ENCODE measurements around the gene RFPL1.

DNA sequence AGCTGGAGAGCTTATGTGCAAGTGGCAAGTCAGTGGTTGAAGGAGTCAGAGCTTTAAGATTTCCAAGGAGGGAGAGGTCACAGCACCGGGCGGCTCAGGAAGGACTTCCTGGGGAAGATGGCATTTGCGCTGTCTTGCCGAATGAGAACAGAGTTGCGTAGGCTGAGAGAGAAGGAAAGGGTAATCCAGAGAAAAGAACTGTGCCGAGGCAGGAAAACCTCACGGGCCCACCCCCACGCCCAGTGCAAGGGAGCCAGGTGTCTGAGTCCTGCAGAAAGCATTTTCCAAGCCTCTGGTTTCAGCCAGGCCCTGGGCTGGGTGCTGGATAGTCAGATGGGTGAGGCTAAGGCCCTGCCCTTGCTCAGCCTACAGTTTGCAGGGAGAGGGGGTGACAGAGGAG is 46.8 kb upstream of the RFPL1 start:
- TF ChIP-seq, protein P1, sequence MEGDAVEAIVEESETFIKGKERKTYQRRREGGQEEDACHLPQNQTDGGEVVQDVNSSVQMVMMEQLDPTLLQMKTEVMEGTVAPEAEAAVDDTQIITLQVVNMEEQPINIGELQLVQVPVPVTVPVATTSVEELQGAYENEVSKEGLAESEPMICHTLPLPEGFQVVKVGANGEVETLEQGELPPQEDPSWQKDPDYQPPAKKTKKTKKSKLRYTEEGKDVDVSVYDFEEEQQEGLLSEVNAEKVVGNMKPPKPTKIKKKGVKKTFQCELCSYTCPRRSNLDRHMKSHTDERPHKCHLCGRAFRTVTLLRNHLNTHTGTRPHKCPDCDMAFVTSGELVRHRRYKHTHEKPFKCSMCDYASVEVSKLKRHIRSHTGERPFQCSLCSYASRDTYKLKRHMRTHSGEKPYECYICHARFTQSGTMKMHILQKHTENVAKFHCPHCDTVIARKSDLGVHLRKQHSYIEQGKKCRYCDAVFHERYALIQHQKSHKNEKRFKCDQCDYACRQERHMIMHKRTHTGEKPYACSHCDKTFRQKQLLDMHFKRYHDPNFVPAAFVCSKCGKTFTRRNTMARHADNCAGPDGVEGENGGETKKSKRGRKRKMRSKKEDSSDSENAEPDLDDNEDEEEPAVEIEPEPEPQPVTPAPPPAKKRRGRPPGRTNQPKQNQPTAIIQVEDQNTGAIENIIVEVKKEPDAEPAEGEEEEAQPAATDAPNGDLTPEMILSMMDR (IDR thresholded peaks at IDR 0.05), result no peak
- TF ChIP-seq POLR2A (IDR thresholded peaks at IDR 0.05), result no peak
- no peak for TF ChIP-seq POLR2AphosphoS5 (IDR thresholded peaks at IDR 0.05)
- TF ChIP-seq EP300 (IDR thresholded peaks at IDR 0.05), result no peak

Measured in stomach (tissue), 4 donors.